Measurements from ENCODE around the gene SLC27A3. TPM values are rescaled to one million over a fixed set of nuclear protein-coding genes. Genes with fewer than 3 reads are reported as not detected.
A peak's percentile ranks its signal among the peaks of the same experiment; 100 is the strongest.

The SLC27A3 gene
- total and polyA plus RNA-seq, 4 donors: 26.3 to 166 (median 53.4) TPM

DNA sequence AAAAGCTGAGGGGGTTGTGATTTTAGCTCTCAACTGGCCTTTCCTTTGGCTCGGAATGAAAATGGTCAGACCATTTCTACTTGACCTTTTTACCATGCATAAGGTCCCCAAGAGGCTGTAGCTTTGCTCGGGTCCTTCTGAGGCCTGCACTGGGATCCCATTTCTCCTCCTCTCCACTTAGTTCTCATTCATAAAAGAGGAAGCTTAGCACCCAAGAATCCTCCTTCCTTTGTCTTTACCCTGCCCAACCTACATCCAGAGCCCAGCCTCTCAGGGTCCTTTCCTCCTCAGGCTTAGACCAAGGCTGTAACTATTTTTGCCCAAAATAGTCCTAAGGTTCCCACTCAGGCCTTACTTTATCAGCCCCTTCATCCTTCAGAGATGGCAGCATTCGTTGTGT, 6.0 kb upstream of the SLC27A3 start:
- H3K9me3 ChIP-seq (ENCODE audit: control insufficient read depth, low read length): no peaks in the 10 kb centered on the region
- no peaks in the 10 kb centered on the region for H3K27me3 ChIP-seq (ENCODE audit: control insufficient read depth in 1 of 2, insufficient read depth in 2 of 2, low read length in 1 of 2)
- H3K4me1 ChIP-seq (ENCODE audit: control insufficient read depth in 1 of 2, insufficient read depth in 2 of 2, low read length in 2 of 2): no peaks in the 10 kb centered on the region
- DNase-seq (no peak), ATAC-seq (ENCODE audit: low FRiP score) (no peak)
- intact Hi-C loops (cut with DNase I): no loop called here
- peaks cover 0 to 9% of the 10 kb centered on the region in 2 donors for H3K36me3 ChIP-seq (ENCODE audit: control insufficient read depth in 1 of 2, insufficient read depth in 2 of 2, low read length in 1 of 2)
- H3K27ac ChIP-seq (ENCODE audit: low read depth in 1 of 2, low read length in 2 of 2): no peak overlapping the region
- WGBS, 2 donors: 69 to 73% methylated on average over 3 of the region's 3 CpGs
- no peak overlapping the region for H3K4me3 ChIP-seq (ENCODE audit: low read length in 2 of 2)

DNA sequence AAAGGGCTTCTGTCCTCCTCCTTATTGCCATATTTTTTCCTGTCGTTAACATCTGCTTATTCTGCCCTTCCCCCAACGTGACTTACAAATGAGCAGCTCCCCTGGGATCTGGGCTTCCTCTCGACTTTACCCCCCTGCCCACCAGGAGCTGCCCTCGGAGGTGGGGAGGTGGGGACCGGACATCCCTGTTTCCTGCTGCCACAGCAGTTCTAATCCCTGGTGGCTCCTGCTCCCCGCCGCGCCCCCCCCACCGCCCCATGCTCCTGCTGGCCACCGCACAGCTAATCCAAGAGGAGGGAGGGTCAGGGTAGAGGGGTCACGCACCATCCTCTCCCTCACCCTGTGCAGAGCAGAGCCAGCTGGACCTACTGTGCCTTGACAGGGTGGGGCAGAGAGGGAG, 4.4 kb upstream of the SLC27A3 start:
- Histone ChIP-seq H3K36me3 (ENCODE audit: control insufficient read depth in 1 of 2, insufficient read depth in 2 of 2, low read length in 1 of 2) (peaks cover 0 to 4% of the 10 kb centered on the region in 2 donors), H3K4me1 (ENCODE audit: control insufficient read depth in 1 of 2, insufficient read depth in 2 of 2, low read length in 2 of 2) (no peaks in the 10 kb centered on the region), H3K9me3 (ENCODE audit: control insufficient read depth, low read length) (no peaks in the 10 kb centered on the region), H3K27me3 (ENCODE audit: control insufficient read depth in 1 of 2, insufficient read depth in 2 of 2, low read length in 1 of 2) (no peaks in the 10 kb centered on the region), H3K4me3 (ENCODE audit: low read length in 2 of 2) (no peak overlapping the region), H3K27ac (ENCODE audit: low read depth in 1 of 2, low read length in 2 of 2) (peak overlapping the region in 1 of 2 donors; percentile 10)
- DNase-seq (no peak), ATAC-seq (ENCODE audit: low FRiP score) (no peak)
- WGBS, 2 donors: 44 to 57% methylated on average over 7 to 11 of the region's 11 CpGs
- intact Hi-C loops (cut with DNase I): loop anchor here in 1 of 2 donors (5.0 to 10.0 kb wide), 2 partner anchors 93 to 256 kb away; partner anchors contain the start of gene NPR1

DNA sequence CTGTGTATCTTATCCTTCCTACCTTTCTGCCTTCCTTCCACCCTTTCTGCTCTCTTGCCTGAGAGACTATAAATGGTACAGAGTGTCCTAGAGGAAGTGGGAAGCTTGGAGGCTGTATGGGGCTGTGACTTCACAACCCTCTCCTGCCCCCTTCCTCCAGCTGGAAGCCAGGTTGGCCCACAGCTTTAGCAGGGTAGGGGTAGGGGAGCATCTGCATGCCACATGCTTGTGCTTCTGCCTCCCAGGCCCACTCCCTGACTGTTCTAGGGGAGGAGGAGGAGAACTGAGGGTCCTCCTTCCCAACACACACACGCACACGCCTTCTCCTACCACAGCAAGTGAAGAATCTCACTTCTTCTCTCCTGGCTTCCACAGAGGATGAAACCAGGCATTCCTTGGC, 3.9 kb upstream of the SLC27A3 start:
- Histone ChIP-seq H3K4me3 (ENCODE audit: low read length in 2 of 2) (no peak overlapping the region), H3K36me3 (ENCODE audit: control insufficient read depth in 1 of 2, insufficient read depth in 2 of 2, low read length in 1 of 2) (peaks cover 0 to 4% of the 10 kb centered on the region in 2 donors), H3K27me3 (ENCODE audit: control insufficient read depth in 1 of 2, insufficient read depth in 2 of 2, low read length in 1 of 2) (no peaks in the 10 kb centered on the region), H3K27ac (ENCODE audit: low read depth in 1 of 2, low read length in 2 of 2) (peak overlapping the region in 1 of 2 donors; percentile 14), H3K4me1 (ENCODE audit: control insufficient read depth in 1 of 2, insufficient read depth in 2 of 2, low read length in 2 of 2) (no peaks in the 10 kb centered on the region), H3K9me3 (ENCODE audit: control insufficient read depth, low read length) (no peaks in the 10 kb centered on the region)
- no peak for ATAC-seq (ENCODE audit: low FRiP score)
- 80 to 100% methylated on average over 2 of the region's 2 CpGs for WGBS, 2 donors
- intact Hi-C loops (cut with DNase I): loop anchor here in 1 of 2 donors (5.0 to 10.0 kb wide), 2 partner anchors 94 to 256 kb away; partner anchors contain the start of gene NPR1
- no peak for DNase-seq

DNA sequence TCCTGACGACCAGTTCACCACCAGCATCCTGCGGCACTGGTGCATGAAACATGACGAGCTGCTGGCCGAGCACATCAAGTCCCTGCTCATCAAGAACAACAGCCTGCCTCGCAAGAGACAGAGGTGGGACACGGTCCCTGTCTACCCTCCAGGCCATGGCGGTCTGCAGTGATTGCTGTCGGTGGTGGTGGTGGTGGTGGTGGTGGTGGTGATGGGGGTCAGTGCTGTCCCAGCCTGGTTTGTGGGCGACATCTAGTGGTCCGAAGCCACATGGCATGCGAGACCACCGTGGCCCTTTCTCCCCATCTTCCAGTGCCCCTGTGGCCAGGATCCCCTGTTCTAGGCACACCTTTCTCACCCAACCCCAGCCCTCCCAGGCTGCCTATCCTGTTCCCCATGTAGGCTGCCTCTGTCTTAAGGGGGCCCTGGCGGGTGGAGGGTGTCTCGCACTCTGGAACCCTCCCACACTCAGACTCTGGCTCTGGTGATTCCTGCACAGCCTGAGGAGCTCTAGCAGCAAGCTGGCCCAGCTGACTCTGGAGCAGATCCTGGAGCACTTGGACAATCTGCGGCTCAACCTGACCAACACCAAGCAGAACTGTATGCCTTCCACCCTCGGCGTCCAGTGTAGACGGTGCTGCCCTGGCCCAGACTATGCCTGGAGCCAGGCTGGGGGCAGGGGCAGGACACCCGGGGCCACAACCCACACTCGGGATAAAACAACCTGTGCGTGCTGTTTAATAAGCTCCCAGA, 3.2 kb upstream of the SLC27A3 start:
- H3K27me3 ChIP-seq (ENCODE audit: control insufficient read depth in 1 of 2, insufficient read depth in 2 of 2, low read length in 1 of 2): no peaks in the 10 kb centered on the region
- no peak overlapping the region for H3K4me3 ChIP-seq (ENCODE audit: low read length in 2 of 2)
- intact Hi-C loops (cut with DNase I): loop anchor here (2.0 to 10.0 kb wide), 4 partner anchors 19 to 257 kb away; partner anchors contain the start of gene NPR1 (in 2 of the 2)
- H3K36me3 ChIP-seq (ENCODE audit: control insufficient read depth in 1 of 2, insufficient read depth in 2 of 2, low read length in 1 of 2): peaks cover 0 to 4% of the 10 kb centered on the region in 2 donors
- ATAC-seq (ENCODE audit: low FRiP score) (no peak), DNase-seq (no peak)
- no peaks in the 10 kb centered on the region for H3K4me1 ChIP-seq (ENCODE audit: control insufficient read depth in 1 of 2, insufficient read depth in 2 of 2, low read length in 2 of 2)
- H3K9me3 ChIP-seq (ENCODE audit: control insufficient read depth, low read length): no peaks in the 10 kb centered on the region
- H3K27ac ChIP-seq (ENCODE audit: low read depth in 1 of 2, low read length in 2 of 2): no peak overlapping the region
- WGBS, 2 donors: 58 to 59% methylated on average over 21 of the region's 21 CpGs

DNA sequence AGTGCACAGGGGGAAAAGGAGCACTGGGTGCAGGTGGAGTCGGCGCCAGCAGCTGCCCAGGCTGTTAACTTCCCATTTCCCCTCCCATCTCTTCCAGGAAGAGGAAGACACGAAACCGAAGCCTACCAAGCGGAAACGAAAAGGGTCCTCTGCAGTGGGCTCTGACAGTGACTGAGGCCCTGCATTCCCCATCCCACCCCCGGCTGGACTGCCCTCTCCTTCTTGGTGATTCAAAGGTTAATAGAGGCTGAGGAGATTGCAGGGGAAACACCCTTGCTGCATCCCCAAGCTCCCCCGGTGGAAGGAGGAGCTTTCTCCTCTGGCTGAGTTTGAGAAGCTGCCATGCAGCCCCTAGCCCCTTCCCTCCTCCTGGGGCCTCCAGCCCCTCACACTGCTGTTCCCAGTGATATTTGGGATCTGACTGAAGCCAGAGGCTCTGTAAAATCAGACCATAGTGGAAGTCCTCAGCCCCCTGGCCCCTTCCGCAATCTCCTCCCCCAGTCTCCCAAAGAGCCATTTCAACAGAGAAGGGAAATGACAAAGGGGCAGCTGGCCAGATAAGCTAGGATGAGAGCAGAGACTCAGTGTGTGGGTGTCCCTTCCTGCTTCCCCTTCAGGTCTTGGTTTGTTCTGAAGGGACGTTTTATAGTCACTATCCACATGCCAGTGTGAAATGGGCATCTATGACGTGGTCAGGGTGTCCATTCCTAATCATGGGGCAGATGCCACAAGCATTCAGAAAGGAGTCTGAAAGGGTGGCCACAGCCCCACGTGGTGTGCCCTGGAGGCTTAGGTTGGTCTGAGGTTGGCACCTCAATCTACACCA, 1.9 kb upstream of the SLC27A3 start:
- Histone ChIP-seq H3K4me1 (ENCODE audit: control insufficient read depth in 1 of 2, insufficient read depth in 2 of 2, low read length in 2 of 2) (no peaks in the 10 kb centered on the region), H3K36me3 (ENCODE audit: control insufficient read depth in 1 of 2, insufficient read depth in 2 of 2, low read length in 1 of 2) (peaks cover 0 to 4% of the 10 kb centered on the region in 2 donors), H3K27ac (ENCODE audit: low read depth in 1 of 2, low read length in 2 of 2) (peak overlapping the region in 1 of 2 donors; percentile 28), H3K9me3 (ENCODE audit: control insufficient read depth, low read length) (no peaks in the 10 kb centered on the region), H3K27me3 (ENCODE audit: control insufficient read depth in 1 of 2, insufficient read depth in 2 of 2, low read length in 1 of 2) (no peaks in the 10 kb centered on the region), H3K4me3 (ENCODE audit: low read length in 2 of 2) (no peak overlapping the region)
- ATAC-seq (ENCODE audit: low FRiP score) (no peak), DNase-seq (peak in 1 of 2 donors; percentile 70)
- 61 to 62% methylated on average over 12 of the region's 12 CpGs for WGBS, 2 donors
- intact Hi-C loops (cut with DNase I): loop anchor here (2.0 to 10.0 kb wide), 4 partner anchors 21 to 259 kb away; partner anchors contain the start of gene NPR1 (in 2 of the 2)

DNA sequence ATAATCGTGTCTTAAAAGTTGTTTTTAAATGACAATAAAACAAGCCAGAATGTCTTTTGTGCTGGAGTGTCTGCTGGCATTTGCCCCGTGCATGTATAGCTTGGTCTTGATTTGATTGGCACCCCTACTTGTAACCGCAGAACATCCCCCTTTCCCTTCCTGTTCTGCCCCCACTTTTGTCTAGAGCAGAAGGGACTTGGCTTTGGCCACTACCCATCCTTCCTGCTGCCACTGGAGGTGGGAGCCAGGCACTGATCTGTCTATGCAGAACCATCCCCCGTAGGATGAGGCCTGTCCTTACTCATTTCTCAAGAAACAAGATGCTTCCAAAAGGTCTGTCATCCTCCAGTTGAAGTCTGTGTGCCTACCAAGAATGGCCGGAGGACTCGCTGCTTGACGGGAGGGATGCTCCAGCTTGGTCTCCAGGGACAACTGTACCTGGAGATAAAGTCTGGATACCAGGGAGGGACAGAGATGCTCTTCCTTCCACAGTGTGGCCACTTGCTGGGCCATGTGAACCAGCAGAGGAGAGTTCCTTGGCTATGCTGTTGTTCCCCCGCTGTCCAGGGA, 1.1 kb upstream of the SLC27A3 start:
- 53 to 54% methylated on average over 8 of the region's 8 CpGs for WGBS, 2 donors
- Histone ChIP-seq H3K4me3 (ENCODE audit: low read length in 2 of 2) (no peak overlapping the region), H3K36me3 (ENCODE audit: control insufficient read depth in 1 of 2, insufficient read depth in 2 of 2, low read length in 1 of 2) (peaks cover 0 to 2% of the 10 kb centered on the region in 2 donors), H3K27me3 (ENCODE audit: control insufficient read depth in 1 of 2, insufficient read depth in 2 of 2, low read length in 1 of 2) (no peaks in the 10 kb centered on the region), H3K27ac (ENCODE audit: low read depth in 1 of 2, low read length in 2 of 2) (peak overlapping the region in 1 of 2 donors; percentile 82), H3K4me1 (ENCODE audit: control insufficient read depth in 1 of 2, insufficient read depth in 2 of 2, low read length in 2 of 2) (no peaks in the 10 kb centered on the region), H3K9me3 (ENCODE audit: control insufficient read depth, low read length) (no peaks in the 10 kb centered on the region)
- ATAC-seq (ENCODE audit: low FRiP score) (no peak), DNase-seq (peak in 1 of 2 donors; percentile 55)
- intact Hi-C loops (cut with DNase I): loop anchor here in 1 of 2 donors (5.0 to 10.0 kb wide), 2 partner anchors 97 to 259 kb away; partner anchors contain the start of gene NPR1

DNA sequence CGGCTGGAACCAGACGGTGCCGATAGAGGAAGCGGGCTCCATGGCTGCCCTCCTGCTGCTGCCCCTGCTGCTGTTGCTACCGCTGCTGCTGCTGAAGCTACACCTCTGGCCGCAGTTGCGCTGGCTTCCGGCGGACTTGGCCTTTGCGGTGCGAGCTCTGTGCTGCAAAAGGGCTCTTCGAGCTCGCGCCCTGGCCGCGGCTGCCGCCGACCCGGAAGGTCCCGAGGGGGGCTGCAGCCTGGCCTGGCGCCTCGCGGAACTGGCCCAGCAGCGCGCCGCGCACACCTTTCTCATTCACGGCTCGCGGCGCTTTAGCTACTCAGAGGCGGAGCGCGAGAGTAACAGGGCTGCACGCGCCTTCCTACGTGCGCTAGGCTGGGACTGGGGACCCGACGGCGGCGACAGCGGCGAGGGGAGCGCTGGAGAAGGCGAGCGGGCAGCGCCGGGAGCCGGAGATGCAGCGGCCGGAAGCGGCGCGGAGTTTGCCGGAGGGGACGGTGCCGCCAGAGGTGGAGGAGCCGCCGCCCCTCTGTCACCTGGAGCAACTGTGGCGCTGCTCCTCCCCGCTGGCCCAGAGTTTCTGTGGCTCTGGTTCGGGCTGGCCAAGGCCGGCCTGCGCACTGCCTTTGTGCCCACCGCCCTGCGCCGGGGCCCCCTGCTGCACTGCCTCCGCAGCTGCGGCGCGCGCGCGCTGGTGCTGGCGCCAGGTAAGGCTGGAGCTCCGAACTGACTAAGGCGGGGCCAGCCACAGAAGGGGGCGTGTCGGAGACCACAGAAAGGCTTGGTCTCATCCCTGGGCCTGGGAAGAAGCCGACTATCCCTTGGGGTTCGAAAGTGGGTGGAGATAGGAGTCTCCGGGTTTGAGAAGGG, 486 bp downstream of the SLC27A3 start:
- peak; percentile 82 to 90 for DNase-seq
- H3K27me3 ChIP-seq (ENCODE audit: control insufficient read depth in 1 of 2, insufficient read depth in 2 of 2, low read length in 1 of 2): no peaks in the 10 kb centered on the region
- intact Hi-C loops (cut with DNase I): loop anchor here in 1 of 2 donors (10.0 kb wide), 1 partner anchor 261 kb away; no protein-coding TSS in a partner anchor
- no peaks in the 10 kb centered on the region for H3K4me1 ChIP-seq (ENCODE audit: control insufficient read depth in 1 of 2, insufficient read depth in 2 of 2, low read length in 2 of 2)
- H3K27ac ChIP-seq (ENCODE audit: low read depth in 1 of 2, low read length in 2 of 2): peak overlapping the region; percentile 54 to 82
- H3K9me3 ChIP-seq (ENCODE audit: control insufficient read depth, low read length): no peaks in the 10 kb centered on the region
- peaks cover 0 to 2% of the 10 kb centered on the region in 2 donors for H3K36me3 ChIP-seq (ENCODE audit: control insufficient read depth in 1 of 2, insufficient read depth in 2 of 2, low read length in 1 of 2)
- ATAC-seq (ENCODE audit: low FRiP score): peak; percentile 53
- 0% methylated on average over 68 to 83 of the region's 83 CpGs for WGBS, 2 donors
- H3K4me3 ChIP-seq (ENCODE audit: low read length in 2 of 2): peak overlapping the region; percentile 47 to 50

All from aorta (tissue), 5 donors.